RWPE1 (cell line): ENCODE data around the gene C1QTNF9.
"Not testable (repeated sequence)": the region's sequence is repeated elsewhere in the genome, so short reads cannot be mapped to it uniquely, and the experiment has no call there.

ENCODE experiments used
- CTCF ChIA-PET: fragments of 350-600 bp; sonication (Branson Sonifier 250); formaldehyde crosslinking; extraction: SDS; loops from one replicate; lab custom pipeline; 2021; lab: Yijun Ruan, JAX
- POLR2A ChIA-PET: fragments of 400-600 bp; formaldehyde crosslinking; extraction: SDS; loops from one replicate; lab custom pipeline; 2020; ENCODE audit warnings: antibody characterized with exemption; ENCODE audit not compliant: low non-redundant PET; lab: Yijun Ruan, JAX
- DNase-seq: peaks from one replicate; pipeline ENCODE4 v3.0.0; 2012; ENCODE audit warnings: low spot score
- H3K27ac ChIP-seq: fragments of 450-650 bp; 2 replicates; pipeline ENCODE4 v1.5.1; 2017
- TF ChIP-seq, protein P1 (sequence below): fragments of 450-650 bp; conservative IDR thresholded peaks from 2 replicates; pipeline ENCODE4 v1.5.1; 2017; ENCODE audit warnings: low read depth, mild to moderate bottlenecking

Gene C1QTNF9, protein sequence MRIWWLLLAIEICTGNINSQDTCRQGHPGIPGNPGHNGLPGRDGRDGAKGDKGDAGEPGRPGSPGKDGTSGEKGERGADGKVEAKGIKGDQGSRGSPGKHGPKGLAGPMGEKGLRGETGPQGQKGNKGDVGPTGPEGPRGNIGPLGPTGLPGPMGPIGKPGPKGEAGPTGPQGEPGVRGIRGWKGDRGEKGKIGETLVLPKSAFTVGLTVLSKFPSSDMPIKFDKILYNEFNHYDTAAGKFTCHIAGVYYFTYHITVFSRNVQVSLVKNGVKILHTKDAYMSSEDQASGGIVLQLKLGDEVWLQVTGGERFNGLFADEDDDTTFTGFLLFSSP

GRCh38 chr13:24309300-24309699, at the start of gene C1QTNF9:
TSS of gene C1QTNF9 (plus strand) at chr13:24309580. CDS start at chr13:24316004, 6,424 bp downstream.
- H3K27ac ChIP-seq, POLR2A ChIA-PET, DNase-seq, CTCF ChIA-PET: not testable (repeated sequence)

DNA sequence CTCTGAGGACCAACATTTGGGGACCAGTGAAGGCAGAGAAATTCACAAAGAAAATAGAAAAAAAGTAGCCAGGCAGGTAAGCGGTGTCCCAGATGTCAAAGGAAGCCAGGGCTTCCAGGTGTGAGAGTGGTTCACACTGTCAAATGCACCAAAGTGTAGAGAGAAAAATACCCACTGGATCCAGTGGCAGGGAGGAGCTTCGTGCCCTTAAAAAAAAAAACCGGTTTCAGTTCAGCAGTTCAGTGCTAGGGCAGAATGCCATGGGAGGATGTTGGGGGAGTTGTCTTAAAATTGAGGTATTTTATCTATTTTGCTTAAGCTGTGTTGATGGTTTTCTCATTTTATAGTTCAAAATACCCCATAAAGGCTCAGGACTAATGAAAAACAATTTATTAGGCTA, 47.8 kb upstream of the C1QTNF9 start:
- POLR2A ChIA-PET, result no interaction called here
- TF ChIP-seq, protein P1, sequence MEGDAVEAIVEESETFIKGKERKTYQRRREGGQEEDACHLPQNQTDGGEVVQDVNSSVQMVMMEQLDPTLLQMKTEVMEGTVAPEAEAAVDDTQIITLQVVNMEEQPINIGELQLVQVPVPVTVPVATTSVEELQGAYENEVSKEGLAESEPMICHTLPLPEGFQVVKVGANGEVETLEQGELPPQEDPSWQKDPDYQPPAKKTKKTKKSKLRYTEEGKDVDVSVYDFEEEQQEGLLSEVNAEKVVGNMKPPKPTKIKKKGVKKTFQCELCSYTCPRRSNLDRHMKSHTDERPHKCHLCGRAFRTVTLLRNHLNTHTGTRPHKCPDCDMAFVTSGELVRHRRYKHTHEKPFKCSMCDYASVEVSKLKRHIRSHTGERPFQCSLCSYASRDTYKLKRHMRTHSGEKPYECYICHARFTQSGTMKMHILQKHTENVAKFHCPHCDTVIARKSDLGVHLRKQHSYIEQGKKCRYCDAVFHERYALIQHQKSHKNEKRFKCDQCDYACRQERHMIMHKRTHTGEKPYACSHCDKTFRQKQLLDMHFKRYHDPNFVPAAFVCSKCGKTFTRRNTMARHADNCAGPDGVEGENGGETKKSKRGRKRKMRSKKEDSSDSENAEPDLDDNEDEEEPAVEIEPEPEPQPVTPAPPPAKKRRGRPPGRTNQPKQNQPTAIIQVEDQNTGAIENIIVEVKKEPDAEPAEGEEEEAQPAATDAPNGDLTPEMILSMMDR, result no peak
- CTCF ChIA-PET, result interaction anchor here (0.8 kb wide), 1 partner anchor 13 kb away, joined by 4 read pairs; no protein-coding TSS in a partner anchor
- no peak overlapping the region for H3K27ac ChIP-seq
- no peak for DNase-seq

DNA sequence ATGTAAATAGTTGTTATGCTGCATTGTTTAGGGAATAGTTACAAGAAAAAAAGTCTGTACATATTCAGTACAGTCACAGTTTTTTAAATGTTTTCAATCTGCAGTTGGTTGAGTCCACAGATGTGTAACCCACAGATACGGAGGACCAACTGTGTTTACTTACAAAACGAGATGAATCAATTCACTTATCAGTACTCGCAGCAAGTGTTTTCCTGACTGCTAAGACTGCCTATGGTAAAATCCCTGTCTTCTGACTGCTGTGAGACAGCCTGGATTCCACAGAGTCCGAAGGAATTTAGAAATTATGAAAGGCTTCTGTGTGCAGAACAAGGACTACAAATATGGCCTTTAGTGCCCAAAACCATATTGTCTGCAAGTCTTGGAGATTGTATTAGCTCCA, 45.7 kb upstream of the C1QTNF9 start:
- no peak for DNase-seq
- H3K27ac ChIP-seq, result no peak overlapping the region
- TF ChIP-seq, protein P1, result no peak
- POLR2A ChIA-PET, result no interaction called here
- CTCF ChIA-PET, result no interaction called here

DNA sequence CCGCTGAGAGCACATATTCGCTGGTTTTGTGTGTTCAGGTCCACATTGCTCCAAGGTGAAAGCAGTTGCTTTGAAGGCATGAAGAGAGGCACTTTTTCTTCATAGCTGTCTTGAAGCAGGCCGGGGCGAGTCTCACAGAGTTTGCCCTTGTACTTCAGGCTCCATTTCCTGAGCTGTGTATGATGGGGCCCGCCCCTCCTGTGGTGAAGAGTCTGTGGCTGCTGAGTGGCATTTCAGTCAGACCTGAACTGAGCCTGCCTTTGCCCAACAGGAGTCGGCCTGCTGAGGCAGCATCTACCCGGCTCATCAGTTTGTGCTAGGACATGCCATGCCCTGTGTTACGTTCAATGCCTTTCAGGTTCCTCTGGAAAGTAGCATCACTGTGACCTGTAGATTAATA, 44.4 kb upstream of the C1QTNF9 start:
- ChIA-PET POLR2A (no interaction called here), CTCF (no interaction called here)
- no peak overlapping the region for H3K27ac ChIP-seq
- DNase-seq, result no peak
- TF ChIP-seq, protein P1, result no peak

- CTCF ChIA-PET, result no interaction called here
- TF ChIP-seq, protein P1, result no peak
- H3K27ac ChIP-seq, result no peak overlapping the region
- no peak for DNase-seq
- POLR2A ChIA-PET, result no interaction called here
Observed at GRCh38 chr13:24265453-24265852, 43.9 kb upstream of the C1QTNF9 start.

DNA sequence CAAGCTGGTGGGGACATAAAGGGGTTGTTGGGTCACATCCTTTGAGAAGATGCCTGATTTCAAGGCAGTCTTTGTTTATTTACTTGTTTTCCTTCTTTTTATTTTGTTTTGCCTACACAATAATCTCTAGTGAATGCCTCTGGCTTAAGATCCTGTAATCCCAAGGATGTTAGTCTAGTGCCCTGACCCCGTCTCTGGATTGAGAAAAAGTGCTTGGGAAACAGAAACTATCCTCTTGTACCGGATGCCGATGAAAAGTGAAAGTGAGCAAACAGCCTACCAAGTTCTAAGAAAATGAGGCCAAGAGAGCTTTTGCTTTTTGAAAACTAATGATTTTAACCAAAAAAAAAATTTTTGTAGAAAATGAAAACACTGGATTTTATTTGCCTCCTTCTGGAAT, 42.1 kb upstream of the C1QTNF9 start:
- DNase-seq, result no peak
- TF ChIP-seq, protein P1, result no peak
- ChIA-PET CTCF (no interaction called here), POLR2A (no interaction called here)
- no peak overlapping the region for H3K27ac ChIP-seq

DNA sequence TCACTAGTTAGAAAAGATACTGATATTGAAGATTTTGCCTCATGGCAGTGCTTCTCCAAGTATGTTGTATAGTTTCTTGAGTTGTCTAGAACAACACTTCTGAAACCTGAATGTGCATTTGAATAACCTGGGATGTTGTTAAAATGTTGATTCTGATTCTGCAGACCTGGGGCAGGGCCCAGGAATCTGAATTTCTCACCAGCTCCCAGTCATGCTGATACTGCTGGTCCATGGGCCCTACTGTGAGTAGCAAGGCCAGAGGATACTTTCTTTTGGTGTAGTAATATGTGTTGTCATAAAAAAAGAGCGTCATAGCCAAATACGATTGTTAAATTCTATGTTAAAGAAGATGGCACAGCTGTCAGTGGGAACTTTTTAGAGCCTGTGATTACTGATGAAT, 41.6 kb upstream of the C1QTNF9 start:
- no peak overlapping the region for H3K27ac ChIP-seq
- ChIA-PET CTCF (no interaction called here), POLR2A (no interaction called here)
- TF ChIP-seq, protein P1, result no peak
- DNase-seq, result no peak
